Breast epithelium (tissue), 4 donors: ENCODE data around the gene ARID3C. TPM values are rescaled to one million over a fixed set of nuclear protein-coding genes. Genes with fewer than 3 reads are reported as not detected.

Experiments
- DNase-seq, 2 donors: peaks; one replicate each; pipeline ENCODE4 v3.0.0-alpha.2; 2019; ENCODE audit warnings: low spot score in 2 of 2
- H3K27ac ChIP-seq, 2 donors: fragments of 200-600 bp; sonication (generic) in 1 of 2; one replicate each; pipeline ENCODE4 v1.5.1; 2016 to 2019; ENCODE audit warnings: mild to moderate bottlenecking in 1 of 2
- H3K27me3 ChIP-seq, 2 donors: fragments of 200-600 bp; sonication (generic) in 1 of 2; one replicate each; pipeline versions ENCODE4 v1.5.1 to v1.6.0; 2017 to 2019; ENCODE audit warnings: control low read depth in 1 of 2, mild to moderate bottlenecking in 1 of 2
- H3K36me3 ChIP-seq: fragments of 200-600 bp; one replicate; pipeline ENCODE4 v1.5.1; 2019
- H3K4me1 ChIP-seq, 2 donors: fragments of 200-600 bp; sonication (generic); one replicate each; pipeline ENCODE4 v1.5.1; 2016 to 2019; ENCODE audit warnings: control low read depth in 1 of 2
- H3K4me3 ChIP-seq, 3 donors: fragments of 200-600 bp; sonication (generic); 1 replicate in 2 of 3; 2 replicates in 1 of 3; pipeline ENCODE4 v1.5.1; 2016 to 2019; ENCODE audit warnings: mild to moderate bottlenecking in 3 of 3, moderate library complexity in 2 of 3
- H3K9me3 ChIP-seq, 2 donors: fragments of 200-600 bp; sonication (generic) in 1 of 2; one replicate each; pipeline ENCODE4 v1.5.1; 2016 to 2019; ENCODE audit warnings: control low read depth in 1 of 2
- POLR2A ChIP-seq: fragments of 450-650 bp; IDR thresholded peaks from one replicate; pipeline ENCODE4 v1.6.1; 2016; ENCODE audit warnings: antibody characterized with exemption, mild to moderate bottlenecking, moderate library complexity
- POLR2AphosphoS5 ChIP-seq, 3 donors: sonication (generic); formaldehyde crosslinking; IDR thresholded peaks; one replicate each; pipeline ENCODE4 v1.6.1; 2017; ENCODE audit warnings: antibody characterized with exemption in 3 of 3
- intact Hi-C: fragments of 100-400 bp; cut with DNase I; formaldehyde crosslinking; loops from one replicate; pipeline ENCODE4 v1.15.1; 2023; ENCODE audit warnings: low total_unique reads
- total RNA-seq, 3 donors: library from RNA; depleted of rRNA; stranded (reverse); fragments of >200 nt; gene quantifications; one replicate each; pipeline ENCODE4 v1.1.0, GENCODE V29; 2016
- TF ChIP-seq, protein P1 (sequence below), 3 donors: fragments of 450-650 bp; IDR thresholded peaks; one replicate each; pipeline ENCODE4 v1.5.1; 2016 to 2017; ENCODE audit warnings: antibody characterized with exemption in 3 of 3, mild to moderate bottlenecking in 3 of 3, moderate library complexity in 3 of 3

ARID3C gene
- total RNA-seq, 3 donors from 2014 or later = 0.29 TPM; not detected in 2

DNA sequence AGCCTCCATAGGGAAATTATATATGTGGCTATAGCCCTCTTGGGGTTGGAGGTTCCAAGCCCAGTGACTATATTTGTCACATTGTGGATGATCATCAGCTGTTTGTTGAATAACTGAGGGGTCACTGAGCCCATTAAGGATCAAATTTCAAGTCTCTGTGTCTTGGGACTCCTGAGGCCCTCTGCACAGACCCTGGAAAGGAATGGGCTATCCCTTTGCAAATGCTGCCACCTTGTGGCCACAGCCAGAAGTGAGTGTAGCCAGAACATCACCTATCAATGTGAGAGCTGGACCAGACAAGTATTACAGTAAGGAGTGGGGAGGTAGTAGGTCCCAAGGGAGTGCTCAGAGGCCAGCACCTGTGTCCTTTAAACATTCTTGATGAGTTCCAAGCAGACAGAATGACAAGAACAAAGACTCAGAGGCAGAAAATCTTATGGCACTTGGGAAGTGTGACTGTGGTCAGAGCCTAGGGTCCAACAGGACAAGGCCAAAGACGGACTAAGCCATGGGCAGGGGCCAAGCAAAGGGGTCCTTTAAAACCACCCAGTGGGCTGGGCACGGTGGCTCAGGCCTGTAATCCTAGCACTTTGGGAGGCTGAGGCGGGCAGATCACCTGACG lies 25.1 kb downstream of the ARID3C start:
- no peaks in the 10 kb centered on the region for H3K4me1 ChIP-seq
- intact Hi-C loops = loop anchor here (10.0 kb wide), 1 partner anchor 59 kb away; no protein-coding TSS in a partner anchor
- H3K27me3 ChIP-seq = no peaks in the 10 kb centered on the region
- H3K27ac ChIP-seq = no peak overlapping the region
- H3K36me3 ChIP-seq = no peaks in the 10 kb centered on the region
- no peak overlapping the region for H3K4me3 ChIP-seq
- H3K9me3 ChIP-seq = no peaks in the 10 kb centered on the region
- no peak for TF ChIP-seq POLR2A
- TF ChIP-seq, protein P1, sequence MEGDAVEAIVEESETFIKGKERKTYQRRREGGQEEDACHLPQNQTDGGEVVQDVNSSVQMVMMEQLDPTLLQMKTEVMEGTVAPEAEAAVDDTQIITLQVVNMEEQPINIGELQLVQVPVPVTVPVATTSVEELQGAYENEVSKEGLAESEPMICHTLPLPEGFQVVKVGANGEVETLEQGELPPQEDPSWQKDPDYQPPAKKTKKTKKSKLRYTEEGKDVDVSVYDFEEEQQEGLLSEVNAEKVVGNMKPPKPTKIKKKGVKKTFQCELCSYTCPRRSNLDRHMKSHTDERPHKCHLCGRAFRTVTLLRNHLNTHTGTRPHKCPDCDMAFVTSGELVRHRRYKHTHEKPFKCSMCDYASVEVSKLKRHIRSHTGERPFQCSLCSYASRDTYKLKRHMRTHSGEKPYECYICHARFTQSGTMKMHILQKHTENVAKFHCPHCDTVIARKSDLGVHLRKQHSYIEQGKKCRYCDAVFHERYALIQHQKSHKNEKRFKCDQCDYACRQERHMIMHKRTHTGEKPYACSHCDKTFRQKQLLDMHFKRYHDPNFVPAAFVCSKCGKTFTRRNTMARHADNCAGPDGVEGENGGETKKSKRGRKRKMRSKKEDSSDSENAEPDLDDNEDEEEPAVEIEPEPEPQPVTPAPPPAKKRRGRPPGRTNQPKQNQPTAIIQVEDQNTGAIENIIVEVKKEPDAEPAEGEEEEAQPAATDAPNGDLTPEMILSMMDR (IDR thresholded peaks at IDR 0.05) = peak; percentile 85 to 92 (median 91)
- peak; percentile 77 to 83 for DNase-seq

DNA sequence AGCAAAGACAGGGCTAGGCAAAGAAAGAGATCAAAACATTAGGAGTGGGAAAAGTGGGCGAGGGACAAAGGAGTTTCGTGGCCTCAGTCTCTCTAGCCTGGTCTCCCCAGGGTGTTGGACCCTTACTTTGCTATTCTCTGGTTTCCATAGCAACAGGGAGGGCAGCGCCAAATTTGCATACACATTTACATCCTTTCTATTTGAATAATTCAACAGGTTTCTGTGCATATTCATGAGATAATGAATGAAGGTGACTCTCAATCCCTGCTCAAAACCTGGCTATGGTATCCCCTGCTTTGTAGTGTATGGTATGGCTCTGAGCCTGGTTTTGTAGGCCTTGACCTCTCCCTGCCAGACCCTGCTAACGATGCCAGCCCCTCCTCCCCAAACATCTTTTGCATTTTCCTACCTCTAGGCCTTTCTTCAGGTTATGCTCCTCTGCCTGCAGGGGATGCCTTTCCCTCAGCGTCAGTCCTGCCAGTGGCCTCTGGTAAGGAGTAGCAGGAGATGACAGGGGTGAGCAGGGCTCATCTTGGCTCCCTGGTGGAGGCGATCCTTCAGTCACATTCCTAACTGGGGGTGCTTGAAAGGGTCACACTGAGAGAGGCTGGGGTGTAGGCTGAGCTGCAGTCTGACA lies 26.8 kb downstream of the ARID3C start:
- no peaks in the 10 kb centered on the region for H3K36me3 ChIP-seq
- no peaks in the 10 kb centered on the region for H3K27me3 ChIP-seq
- H3K9me3 ChIP-seq = no peaks in the 10 kb centered on the region
- no peak overlapping the region for H3K4me3 ChIP-seq
- no peak overlapping the region for H3K27ac ChIP-seq
- intact Hi-C loops = loop anchor here (10.0 kb wide), 1 partner anchor 57 kb away; no protein-coding TSS in a partner anchor
- H3K4me1 ChIP-seq = no peaks in the 10 kb centered on the region
- TF ChIP-seq POLR2AphosphoS5 (IDR thresholded peaks at IDR 0.05) = no peak
- TF ChIP-seq, protein P1 (IDR thresholded peaks at IDR 0.05) = no peak
- TF ChIP-seq POLR2A = no peak
- DNase-seq = no peak

DNA sequence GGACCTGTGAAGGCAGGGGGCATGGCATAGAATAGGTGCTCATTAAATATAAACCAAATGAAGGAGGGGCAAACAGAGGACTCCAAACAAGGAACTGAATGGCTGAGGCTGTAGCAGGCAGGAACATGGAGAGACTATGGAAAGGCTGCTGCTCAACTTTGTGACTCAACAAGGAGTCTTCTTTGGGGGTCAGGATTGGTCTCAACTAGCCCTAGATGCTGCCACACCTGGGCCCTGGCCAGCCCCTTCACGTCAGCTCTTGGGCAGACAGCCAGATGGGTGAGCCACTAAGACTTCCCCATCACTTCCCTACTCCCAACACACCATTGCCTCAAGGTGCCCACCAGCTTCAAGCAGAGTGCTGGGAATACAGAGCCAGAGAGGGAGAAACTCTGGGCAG lies 28.0 kb downstream of the ARID3C start:
- TF ChIP-seq POLR2A (no peak), POLR2AphosphoS5 (IDR thresholded peaks at IDR 0.05) (no peak)
- TF ChIP-seq, protein P1 (IDR thresholded peaks at IDR 0.05) = no peak
- H3K36me3 ChIP-seq = no peaks in the 10 kb centered on the region
- H3K9me3 ChIP-seq = no peaks in the 10 kb centered on the region
- no peak for DNase-seq
- H3K4me1 ChIP-seq = no peaks in the 10 kb centered on the region
- no peak overlapping the region for H3K4me3 ChIP-seq
- no peak overlapping the region for H3K27ac ChIP-seq
- no peaks in the 10 kb centered on the region for H3K27me3 ChIP-seq
- intact Hi-C loops = loop anchor here (10.0 kb wide), 1 partner anchor 56 kb away; no protein-coding TSS in a partner anchor

DNA sequence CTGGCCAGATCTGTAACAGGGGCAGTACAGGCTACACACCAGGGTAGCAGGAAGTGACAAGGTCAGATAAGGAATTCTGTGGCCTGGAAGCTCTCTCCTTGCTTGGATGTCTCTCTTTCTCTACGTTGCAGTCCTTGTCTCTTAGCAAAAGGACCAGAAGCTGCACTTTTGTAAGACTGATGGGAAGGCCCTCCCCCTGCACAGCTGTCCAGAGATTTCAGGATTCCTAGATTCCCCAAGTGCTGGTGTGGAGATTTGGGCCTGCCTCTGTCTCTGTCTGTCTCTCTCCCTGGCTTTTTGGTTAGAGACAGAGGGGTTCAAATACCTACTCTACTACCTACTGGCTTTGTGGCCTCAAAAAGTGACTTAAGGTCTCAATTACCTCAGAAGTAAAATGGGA lies 29.3 kb downstream of the ARID3C start:
- H3K36me3 ChIP-seq = no peaks in the 10 kb centered on the region
- intact Hi-C loops = no loop called here
- H3K4me3 ChIP-seq = no peak overlapping the region
- H3K9me3 ChIP-seq = no peaks in the 10 kb centered on the region
- TF ChIP-seq, protein P1 (IDR thresholded peaks at IDR 0.05) = no peak
- TF ChIP-seq POLR2AphosphoS5 (IDR thresholded peaks at IDR 0.05) = no peak
- TF ChIP-seq POLR2A = no peak
- peak overlapping the region in 1 of 2 donors; percentile 69 for H3K27ac ChIP-seq
- no peaks in the 10 kb centered on the region for H3K4me1 ChIP-seq
- DNase-seq = no peak
- no peaks in the 10 kb centered on the region for H3K27me3 ChIP-seq

DNA sequence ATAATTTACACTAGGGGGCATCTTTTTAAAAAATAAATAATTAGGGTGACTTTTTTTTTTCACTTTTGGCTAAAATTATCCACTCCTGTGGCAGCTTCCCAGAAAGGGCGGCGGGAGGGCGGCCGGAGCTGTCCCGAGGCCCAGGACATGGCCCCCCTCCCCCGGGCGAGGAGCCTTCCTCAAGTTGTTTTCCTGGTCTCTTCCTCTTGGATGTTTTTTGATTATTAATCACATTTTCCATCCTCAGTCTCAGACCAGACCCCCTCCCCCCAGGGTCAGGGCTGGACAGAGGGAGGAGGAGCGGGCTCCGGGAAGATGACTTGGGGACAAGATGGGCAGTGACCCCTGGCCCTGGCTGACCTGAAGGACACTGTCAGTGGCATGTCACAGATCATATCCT lies 34.7 kb downstream of the ARID3C start:
- Histone ChIP-seq H3K27ac (peak overlapping the region; percentile 75 to 89), H3K4me3 (no peak overlapping the region), H3K27me3 (peaks cover 0 to 2% of the 10 kb centered on the region in 2 donors), H3K9me3 (no peaks in the 10 kb centered on the region), H3K4me1 (peaks cover 12 to 26% of the 10 kb centered on the region in 2 donors), H3K36me3 (no peaks in the 10 kb centered on the region)
- intact Hi-C loops = no loop called here
- DNase-seq = no peak
- TF ChIP-seq, protein P1 (IDR thresholded peaks at IDR 0.05) = no peak
- TF ChIP-seq POLR2AphosphoS5 (IDR thresholded peaks at IDR 0.05) (no peak), POLR2A (no peak)
